GM11168 (cell line): ENCODE results near the gene ANAPC1.
"Not testable (repeated sequence)": the region's sequence is repeated elsewhere in the genome, so short reads cannot be mapped to it uniquely, and the experiment has no call there.

ENCODE experiments used
- in situ Hi-C: fragments of 300-500 bp; cut with MboI; formaldehyde crosslinking; loops from one replicate; pipeline ENCODE4 v1.12.0; 2022; ENCODE audit warnings: low sequenced_read_pairs; ENCODE audit not compliant: unreplicated experiment

The ANAPC1 gene

DNA sequence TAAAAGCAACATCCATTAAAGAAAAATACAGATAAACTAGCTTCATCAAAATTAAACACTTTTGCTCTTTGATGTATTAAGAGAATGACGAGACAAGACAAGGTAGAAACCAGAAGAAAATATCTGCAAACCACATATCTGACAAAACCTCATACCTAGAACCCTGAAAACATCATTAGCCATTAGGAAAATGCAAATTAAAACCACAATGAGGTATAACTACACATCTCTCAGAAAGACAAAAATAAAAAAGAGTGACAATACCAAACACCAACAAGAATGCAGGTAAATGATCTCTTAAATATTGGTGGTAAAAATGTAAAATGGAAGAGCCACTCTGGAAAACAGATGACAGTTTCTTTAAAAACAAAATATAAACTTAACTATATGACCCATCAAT lies 53.5 kb downstream of the ANAPC1 start:
- in situ Hi-C loops = not testable (repeated sequence)

DNA sequence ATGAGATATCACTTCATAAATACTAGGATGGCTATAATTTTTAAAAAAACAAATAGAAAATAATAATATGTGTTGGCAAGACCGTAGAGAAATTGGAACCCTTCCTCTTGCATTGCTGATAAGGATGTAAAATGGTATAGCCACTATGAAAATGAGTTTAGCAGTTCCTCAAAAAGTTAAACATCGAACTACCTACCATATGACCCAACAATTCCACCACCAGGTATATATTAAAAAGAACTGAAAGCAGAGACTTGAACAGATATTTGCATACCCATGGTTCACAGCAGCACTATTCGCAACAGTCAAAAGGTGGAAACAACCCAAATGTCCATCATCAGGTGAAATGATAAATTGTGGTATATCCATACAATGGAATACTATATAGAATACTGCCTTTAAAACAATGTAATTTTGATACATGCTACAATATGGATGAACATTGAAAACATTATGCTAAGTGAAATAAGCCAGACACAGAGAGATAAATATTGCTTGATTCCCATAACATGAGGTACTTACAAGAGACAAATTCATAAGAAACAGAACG lies 55.7 kb downstream of the ANAPC1 start:
- in situ Hi-C loops = not testable (repeated sequence)

DNA sequence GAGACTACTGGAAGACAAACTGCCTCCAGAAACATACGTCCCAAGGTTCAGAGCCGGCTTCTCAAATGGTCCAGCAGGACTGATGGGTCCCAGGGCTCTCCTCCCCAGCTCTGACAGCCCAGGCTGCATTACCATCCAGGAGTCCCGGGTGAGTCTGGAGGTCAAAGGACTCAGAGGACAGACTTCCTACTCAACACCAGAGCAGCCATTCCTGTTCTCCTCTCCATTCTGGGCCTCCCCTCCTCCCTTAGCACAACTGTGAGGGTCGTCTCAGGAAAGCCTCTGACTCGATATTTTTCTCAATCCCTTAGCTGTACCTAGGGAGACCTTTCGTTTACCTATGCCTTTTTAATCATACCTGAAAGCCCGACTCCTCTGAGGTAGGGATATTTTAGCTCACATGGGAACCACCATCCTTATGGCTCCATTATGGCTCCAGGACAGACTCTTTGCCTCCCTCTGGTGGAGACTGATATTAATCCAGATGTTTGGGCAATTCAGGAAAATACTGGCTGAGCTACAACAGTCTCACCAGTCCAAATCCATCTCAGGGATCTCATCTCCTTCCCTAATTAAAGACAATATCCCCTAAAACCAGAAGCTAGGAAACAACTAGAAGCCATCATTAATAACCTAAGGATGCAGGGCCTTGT lies 70.9 kb downstream of the ANAPC1 start:
- in situ Hi-C loops = not testable (repeated sequence)

GRCh38 chr2:111790633-111791032 lies 93.4 kb downstream of the ANAPC1 start:
- in situ Hi-C loops = not testable (repeated sequence)

DNA sequence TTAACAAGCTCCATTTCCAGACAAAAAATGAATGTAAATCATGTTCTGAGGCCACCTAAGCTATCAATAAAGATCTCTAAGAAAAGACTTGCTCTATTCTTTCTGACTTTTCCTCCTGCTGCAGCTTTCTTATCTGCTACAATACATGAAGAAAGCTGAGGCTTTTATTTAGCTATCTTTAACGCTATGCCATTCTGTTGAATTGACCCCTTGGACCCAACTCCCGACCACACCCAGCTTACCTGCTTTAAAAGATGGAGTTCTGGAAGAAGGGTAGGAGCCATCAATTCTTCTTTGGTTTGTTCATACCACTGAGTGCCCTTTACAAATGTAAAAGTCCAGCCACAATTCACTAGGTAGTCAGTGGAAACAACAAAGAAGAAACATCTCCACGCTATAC lies 99.9 kb downstream of the ANAPC1 start:
- in situ Hi-C loops = not testable (repeated sequence)

DNA sequence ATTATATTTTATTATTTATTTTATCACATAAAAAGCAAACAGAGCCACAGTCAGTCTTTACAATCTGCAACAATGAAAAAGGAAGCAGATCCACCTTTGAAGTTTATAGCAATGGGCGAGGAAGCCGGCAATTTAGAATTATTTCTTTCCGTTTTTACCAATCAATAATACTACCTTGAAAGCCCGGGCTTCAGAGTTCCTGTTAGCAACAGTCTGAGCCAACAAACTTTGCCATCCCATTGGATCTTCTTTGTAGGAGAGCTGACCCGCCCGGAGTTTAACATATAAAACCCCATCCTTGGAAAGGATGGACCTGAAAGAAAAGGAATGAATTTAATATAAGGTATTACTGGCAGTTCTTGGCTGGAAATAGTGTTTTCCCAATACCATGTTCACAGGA lies 101.8 kb downstream of the ANAPC1 start:
- in situ Hi-C loops = not testable (repeated sequence)

GRCh38 chr2:111781443-111782094 lies 102.4 kb downstream of the ANAPC1 start:
- in situ Hi-C loops = not testable (repeated sequence)

DNA sequence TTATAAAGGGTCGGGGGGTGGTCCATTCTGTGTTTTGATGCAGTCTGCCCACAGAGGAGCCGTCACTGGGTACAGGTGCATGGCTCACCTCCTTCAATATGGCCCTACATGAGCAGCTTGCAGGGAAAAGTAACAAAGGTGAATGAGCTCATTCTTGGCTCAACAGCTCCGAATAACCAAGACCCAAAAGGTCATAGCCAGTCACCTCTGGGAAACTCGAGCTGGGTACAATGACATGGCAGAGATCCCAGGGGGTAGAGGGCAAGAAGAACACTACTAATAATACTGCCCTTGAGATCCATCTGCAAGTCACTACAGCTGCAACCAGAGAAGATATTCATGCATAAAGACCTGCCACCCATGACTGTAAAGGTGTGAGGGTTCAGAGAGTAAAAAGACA lies 106.8 kb downstream of the ANAPC1 start:
- in situ Hi-C loops = not testable (repeated sequence)

DNA sequence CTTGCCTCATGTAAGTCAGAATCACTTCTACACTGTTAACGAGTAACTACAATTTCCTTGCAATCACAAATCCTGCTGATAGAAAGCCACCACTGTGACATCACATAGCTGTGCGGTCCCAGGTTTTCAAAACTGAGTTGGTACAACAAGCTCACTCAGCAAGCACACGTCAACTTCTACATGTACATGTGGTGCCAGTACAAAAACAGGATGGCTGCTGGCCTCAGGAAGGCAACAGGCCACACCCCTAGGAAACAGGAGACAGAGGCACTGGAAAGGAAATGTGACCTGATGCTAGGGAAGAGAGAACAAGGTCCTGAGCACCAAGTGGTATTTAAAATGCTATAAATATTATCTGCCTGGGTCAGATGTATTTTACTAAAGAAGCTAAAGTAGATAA lies 107.7 kb downstream of the ANAPC1 start:
- in situ Hi-C loops = not testable (repeated sequence)

DNA sequence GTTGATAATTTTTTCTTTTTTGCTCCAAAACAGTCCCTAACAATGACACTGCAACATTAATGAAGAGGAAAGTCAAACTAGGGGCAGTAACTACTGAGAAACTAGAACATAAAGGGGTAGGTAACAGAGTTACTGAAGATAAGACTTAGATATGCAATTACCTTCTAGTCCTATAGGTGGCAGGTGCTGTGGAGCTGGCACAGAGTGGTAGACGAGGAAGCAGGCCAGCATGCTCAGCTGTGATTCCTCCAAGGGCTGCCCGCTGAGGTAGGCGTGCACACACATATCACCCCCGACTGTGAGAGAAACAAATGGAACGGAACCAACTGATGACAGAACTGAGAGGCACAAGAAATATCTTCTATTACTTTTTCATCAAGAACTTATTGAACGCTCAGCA lies 111.8 kb downstream of the ANAPC1 start:
- in situ Hi-C loops = not testable (repeated sequence)

- in situ Hi-C loops = not testable (repeated sequence)
Measured at GRCh38 chr2:111770916-111771658, 112.9 kb downstream of the ANAPC1 start.

DNA sequence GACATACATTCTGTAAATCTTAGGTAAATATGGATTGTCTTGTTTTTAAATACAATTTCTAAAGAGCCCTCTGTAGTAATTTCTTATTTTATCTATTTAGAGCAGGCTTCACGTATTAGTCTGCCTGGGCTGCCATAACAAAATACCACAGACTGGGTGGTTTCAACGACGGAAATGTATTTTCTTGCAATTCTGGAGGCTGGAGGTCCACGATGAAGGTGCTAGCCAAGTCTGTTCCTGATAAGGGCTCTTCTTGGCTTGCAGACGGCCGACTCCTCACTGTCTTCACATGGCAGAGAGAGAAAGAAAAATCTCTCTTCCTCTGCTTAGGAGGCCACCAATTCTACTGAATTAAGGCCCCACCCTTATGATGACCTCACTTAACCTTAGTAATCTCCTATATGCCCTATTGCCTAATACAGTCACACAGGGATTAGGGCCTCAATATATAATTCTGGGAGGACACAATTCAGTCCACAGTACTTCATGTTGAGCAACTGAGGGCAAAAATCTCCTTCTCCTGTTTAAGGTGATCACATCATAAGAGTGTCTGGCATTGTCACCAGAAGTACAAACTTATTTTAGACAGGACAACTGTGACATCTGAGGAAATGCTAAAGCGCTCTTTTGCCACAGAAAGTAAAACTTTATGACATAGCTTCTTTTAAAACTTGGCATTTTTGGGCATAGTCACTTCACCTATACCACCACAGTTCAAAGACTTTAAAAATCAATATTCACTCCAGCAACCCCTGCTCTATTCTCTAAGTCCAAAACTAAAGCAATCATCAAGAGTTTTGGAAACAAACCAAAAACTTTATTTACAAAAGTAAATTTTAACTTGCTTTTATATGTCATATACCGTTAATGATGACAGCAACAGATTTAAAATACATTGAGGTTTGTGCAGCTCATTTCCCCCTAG lies 115.5 kb downstream of the ANAPC1 start:
- in situ Hi-C loops = not testable (repeated sequence)

GRCh38 chr2:111767087-111767486 lies 116.9 kb downstream of the ANAPC1 start:
- in situ Hi-C loops = not testable (repeated sequence)

DNA sequence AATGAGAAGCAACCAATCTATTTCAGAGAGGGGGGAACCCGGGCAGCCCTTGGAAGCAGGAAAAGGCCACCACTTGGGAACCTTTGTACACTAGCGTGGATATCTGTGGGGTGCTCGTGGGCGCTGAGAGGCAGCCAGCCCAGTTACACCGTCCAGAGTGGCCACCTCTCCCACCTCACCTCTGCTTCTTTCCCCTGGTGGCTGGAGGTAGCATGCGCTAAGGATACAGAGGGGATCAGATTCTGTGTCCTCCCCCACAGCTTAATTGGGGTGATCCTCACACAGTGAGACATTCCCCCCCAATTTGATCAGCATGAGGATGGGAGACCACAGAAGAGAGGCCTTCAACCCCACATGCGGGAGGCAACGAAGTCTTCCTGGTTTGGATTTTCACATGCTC lies 117.7 kb downstream of the ANAPC1 start:
- in situ Hi-C loops = not testable (repeated sequence)

DNA sequence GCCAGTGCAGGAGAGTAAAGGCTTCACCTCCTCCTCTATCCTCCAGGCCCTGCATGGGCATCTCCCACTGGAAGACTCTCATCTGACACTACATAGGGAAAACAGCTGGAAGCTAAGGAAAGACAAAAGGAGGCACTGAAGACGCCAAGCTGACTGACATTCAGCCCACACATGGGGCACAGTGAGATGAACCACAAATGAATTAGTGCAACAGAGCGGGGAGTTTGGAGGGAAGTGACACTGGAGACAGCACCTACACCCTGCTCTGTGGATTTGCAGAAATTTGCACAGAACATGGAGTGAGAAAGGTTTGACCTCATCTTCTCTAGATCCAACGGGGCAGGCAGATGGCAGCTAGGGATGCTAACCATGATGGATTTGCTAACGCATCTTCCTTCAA lies 119.8 kb downstream of the ANAPC1 start:
- in situ Hi-C loops = not testable (repeated sequence)

GRCh38 chr2:111760697-111761284 lies 123.2 kb downstream of the ANAPC1 start:
- in situ Hi-C loops = not testable (repeated sequence)

- in situ Hi-C loops = not testable (repeated sequence)
Measured at GRCh38 chr2:111752533-111752932, 131.5 kb downstream of the ANAPC1 start.

GRCh38 chr2:111750641-111751040 lies 133.4 kb downstream of the ANAPC1 start:
- in situ Hi-C loops = not testable (repeated sequence)

- in situ Hi-C loops = not testable (repeated sequence)
Measured at GRCh38 chr2:111748429-111748828, 135.6 kb downstream of the ANAPC1 start.
